GOT3 (cell line): ENCODE data around the gene TRRAP.

Experiments
- DNase-seq: peaks from one replicate; lab custom pipeline; 2025; ENCODE audit warnings: mixed read lengths; lab: John Stamatoyannopoulos, UW

Gene TRRAP

DNA sequence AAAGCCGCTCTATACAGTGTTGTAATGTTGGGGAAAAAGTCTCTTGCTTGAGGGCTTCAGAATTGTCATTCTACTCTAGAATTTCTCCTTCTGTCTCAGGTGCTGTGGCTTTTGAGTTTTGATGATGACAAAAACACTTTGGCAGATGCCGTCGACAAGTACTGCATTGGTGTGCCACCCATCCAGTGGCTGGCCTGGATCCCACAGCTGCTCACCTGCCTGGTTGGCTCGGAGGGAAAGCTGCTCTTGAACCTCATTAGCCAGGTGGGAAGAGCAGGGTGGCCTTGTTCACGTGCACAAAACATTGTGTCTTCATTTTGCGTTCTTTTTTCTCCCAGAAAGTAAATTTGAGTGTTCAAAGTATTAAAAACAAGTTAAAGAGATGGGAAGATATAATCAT, 112.0 kb downstream of the TRRAP start:
- no peak for DNase-seq

- no peak for DNase-seq
Observed at GRCh38 chr7:98991141-98991540, 112.8 kb downstream of the TRRAP start.

DNA sequence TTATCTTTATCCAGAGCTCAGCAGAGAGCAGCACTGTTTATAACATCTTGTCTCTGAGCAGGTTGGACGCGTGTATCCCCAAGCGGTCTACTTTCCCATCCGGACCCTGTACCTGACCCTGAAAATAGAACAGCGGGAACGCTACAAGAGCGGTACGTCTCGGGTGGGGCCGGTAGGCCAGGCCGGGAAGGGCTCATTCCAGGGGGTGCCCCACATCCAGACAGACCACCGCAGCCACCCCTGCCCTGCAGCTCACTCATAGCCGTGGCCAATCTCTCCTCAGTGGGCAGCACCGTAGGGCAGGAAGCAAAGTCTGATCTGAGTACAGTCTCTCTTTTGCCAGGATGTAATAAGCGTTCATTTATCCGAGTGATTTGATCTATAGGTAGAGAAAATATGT, 113.7 kb downstream of the TRRAP start:
- DNase-seq: no peak

GRCh38 chr7:98993024-98993897, 114.9 kb downstream of the TRRAP start:
- no peak for DNase-seq

DNA sequence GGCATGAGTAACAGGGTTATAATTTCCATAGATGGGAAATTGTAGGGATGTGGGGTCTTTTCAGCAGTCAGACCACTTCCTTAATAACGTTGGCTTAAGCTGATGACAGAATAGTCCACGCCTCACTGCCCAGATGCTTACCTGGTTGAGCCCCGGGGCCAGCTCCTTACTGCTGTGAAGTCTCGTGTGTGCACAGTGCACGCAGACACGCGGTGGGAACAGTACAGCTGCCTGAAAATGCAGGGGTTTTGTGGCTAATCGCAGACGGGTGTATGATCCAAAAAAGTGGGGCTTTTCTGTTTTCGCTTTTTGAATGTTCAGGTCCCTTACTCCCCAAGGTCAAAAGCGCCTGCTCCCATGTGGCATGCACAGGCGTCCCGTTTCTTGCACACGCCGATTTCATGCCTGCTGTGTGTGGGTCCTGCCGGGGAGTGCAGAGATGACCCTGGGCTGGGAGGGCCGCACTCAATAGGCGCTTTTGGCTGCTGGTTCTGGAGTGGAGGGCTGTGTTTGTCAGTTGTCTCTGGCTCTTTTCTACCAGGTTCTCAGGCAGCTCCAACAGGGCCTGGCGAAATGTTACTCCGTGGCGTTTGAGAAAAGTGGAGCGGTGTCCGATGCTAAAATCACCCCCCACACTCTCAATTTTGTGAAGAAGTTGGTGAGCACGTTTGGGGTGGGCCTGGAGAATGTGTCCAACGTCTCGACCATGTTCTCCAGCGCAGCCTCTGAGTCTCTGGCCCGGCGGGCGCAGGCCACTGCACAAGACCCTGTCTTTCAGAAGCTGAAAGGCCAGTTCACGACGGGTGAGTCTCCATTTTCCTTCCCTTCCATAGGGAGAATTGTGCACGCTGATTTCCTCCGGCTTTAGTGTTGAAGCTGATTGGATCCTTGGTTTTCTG, 116.0 kb downstream of the TRRAP start:
- no peak for DNase-seq

DNA sequence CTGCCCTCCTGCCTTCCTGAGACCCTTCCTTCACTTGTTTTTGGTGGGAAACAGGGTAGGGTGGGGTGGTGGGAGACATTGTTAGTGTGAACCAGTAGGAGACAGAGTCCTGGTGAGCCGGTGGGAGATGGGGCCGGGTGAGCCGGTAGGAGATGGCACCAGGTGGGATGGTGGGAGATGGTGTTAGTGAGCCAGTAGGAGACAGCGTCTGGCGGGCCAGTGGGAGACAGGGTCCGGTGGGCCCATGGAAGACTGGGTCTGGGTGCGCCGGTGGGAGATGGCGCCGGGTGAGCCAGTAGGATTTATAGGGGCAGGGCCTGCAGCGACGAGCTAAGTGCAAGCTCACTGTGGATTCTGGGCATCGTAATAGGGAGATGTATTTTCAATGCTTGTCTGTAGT, 116.8 kb downstream of the TRRAP start:
- no peak for DNase-seq

DNA sequence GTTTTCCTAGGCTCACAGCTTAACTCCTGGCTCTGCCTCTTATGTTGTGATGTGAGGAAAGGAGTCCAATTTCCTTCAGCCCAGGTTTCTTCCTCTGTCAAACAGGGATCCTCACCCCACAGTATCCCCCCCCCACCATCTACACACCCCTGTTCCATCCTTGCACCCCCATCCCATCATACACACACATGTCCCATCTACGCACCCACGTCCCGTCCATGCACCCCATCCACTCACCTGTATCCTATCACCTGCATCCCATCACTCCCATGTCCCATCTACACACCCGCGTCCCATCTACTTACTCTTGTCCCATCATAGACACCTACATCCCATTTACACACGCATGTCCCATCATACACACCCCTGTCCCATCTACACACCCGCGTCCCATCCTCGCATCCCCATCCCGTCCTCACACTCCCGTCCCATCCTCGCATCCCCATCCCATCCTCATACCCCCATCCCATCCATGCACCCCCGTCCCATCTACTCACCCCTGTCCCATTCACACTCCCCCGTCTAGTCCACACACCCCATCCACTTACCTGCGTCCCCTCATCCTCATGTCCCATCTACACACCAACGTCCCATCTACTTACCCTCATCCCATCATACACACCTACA, 117.3 kb downstream of the TRRAP start:
- DNase-seq: no peak

- DNase-seq: no peak
Observed at GRCh38 chr7:98996150-98996552, 117.8 kb downstream of the TRRAP start.

- DNase-seq: no peak
Observed at GRCh38 chr7:98997846-98998245, 119.5 kb downstream of the TRRAP start.

- no peak for DNase-seq
Observed at GRCh38 chr7:98998821-98999725, 120.7 kb downstream of the TRRAP start.

DNA sequence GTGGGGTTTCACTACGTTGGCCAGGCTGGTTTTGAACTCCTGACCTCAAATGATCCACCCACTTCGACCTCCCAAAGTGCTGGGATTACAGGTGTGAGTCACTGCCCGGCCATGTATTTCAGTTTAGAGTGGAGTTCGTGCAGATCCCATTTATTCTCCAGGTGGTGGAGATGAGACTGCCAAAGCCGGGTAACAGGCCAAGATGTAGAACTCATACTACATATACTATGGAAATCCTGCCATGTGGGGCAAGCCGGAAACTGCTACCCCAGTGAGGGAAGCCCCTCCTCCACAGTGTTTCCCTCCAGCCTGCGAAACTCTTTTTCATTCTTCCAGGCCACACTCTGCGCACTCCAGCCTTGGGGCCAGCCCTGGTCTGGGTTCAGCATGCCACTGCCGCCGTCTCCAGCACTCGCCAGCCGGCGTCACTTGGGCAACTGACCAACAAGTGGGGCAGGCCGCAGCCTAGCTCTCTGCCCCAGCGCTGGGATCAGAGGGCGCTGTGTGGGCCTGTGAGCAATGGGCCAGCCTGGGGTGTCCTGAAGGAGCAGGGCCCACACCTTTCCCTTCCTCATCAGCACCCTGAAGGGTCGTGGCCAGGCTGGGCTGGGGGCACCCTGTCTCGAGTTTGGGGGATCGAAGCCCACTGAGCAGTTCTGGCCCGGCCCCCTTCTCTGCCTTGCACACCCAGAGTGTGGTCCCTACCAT, 122.0 kb downstream of the TRRAP start:
- DNase-seq: no peak

DNA sequence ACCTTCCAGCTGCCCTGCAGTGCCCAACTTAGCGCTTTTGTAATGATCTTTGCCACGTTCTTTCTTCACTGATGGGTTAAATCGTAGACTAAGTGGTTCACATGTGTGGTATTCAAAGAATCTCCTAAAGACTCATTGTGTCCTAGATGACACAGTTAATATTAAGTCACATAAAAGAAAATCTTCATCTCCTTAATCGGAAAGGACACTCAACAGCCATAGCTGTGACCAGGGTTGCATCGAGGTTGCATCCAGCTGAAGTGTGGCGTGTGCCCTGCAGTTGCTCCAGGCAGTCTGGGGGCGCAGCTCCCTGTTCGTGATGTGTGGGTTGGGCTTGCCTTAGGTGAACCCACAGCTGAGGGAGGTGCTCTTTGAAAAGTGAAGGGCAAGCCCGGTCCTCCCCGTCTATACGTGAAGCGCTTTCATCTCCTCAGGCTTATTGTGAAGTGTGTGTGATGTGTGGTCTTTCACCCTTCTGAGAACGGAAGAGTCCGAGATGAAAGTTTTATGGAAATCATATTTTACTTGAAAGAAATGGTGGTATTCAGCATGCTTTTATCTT, 122.7 kb downstream of the TRRAP start:
- DNase-seq: no peak

DNA sequence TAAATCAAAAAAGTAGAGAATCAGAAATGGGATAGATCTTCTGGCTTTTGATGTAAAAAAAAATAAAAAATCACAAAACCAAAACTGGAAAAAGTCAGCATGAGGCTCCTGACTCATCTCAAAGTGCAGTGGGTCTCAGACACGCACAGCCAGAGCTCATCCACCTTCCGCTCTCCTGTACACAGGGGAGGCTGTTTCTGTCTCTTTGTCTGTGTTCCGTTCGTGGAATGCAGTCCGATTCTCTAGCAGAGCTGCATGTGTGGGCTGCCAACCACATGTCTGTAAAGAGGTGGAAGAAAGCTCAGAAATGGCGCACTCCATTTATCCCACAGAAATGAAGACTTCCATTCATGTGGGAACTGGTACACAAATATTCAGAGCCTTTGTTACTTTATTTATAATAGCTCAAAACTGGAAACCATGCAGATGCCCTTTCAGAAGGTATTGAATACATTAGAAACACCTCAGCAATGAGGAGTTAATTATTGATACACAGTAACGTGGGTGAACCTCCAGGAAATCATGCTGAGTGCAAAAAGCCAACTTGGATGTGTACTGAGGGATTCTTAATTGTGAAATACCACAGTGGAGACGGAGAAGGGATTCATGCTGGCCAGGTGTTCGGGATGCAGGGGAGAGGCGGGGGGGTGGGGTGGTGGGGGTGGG, 123.3 kb downstream of the TRRAP start:
- DNase-seq: no peak

- no peak for DNase-seq
Observed at GRCh38 chr7:99002148-99002826, 124.0 kb downstream of the TRRAP start.

DNA sequence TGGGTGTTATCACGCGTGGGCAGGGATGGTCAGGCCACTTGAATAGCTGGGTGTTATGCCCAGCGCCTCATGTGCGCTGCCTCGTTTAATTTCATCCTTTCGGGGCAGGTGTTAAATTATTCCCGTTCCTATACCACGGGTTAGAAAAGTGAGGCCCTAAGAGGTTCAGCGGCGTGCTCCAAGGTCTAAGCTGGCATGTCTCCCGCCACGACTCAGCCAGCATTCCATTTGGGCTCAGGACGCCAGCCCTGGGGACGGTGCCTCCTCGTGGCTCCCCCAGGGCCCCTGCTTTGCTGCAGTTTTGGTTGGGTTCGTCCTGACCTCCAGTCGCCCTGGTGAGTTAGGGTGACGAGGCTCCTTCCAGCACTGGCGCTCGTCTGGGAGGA, 124.5 kb downstream of the TRRAP start:
- DNase-seq: no peak

- DNase-seq: no peak
Observed at GRCh38 chr7:99003419-99003818, 125.1 kb downstream of the TRRAP start.

- no peak for DNase-seq
Observed at GRCh38 chr7:99004216-99004615, 125.9 kb downstream of the TRRAP start.

GRCh38 chr7:99004781-99005500, 126.6 kb downstream of the TRRAP start:
- no peak for DNase-seq

DNA sequence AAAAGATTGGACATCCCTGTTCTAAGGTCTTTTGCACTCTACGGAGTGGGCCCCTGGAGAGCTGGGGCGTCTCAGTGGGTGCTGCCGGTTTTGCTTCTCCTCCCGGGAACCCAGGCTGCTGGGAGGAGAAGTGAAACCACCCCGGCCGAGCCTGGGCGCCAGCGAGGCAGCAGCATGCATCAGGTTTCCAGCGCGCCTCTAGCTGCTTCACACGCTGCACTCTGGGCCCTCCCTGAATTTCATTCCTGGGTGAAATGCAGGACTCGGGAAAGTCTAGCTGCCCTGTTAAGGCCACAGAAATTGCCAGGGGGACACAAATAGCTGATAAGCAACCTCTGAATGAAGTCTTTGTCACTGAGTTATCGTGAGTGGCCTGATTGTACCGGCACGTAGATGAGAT, 127.4 kb downstream of the TRRAP start:
- no peak for DNase-seq
